ENCODE measurements around the gene PTPA.
A peak's percentile ranks its signal among the peaks of the same experiment; 100 is the strongest.
"Not testable (repeated sequence)": the region's sequence is repeated elsewhere in the genome, so short reads cannot be mapped to it uniquely, and the experiment has no call there.

PTPA gene

DNA sequence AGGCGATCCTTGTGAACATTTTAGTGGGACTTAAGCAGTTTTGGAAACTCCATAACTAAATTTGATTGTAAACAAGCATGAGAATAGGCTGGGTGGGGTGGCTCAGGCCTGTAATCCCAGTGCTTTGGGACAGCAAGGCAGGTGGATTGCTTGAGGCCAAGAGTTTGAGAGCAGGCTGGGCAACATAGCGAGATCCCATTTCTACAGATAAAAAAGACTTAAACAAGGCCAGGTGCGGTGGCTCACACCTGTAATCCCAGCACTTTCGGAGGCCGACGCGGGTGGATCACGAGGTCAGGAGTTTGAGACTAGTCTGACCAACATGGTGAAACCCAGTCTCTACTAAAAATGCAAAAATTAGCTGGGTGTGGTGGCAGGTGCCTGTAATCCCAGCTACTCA is 78.8 kb downstream of the PTPA start:
- not testable (repeated sequence) for H2AFZ ChIP-seq (ENCODE audit: low read length, unreplicated experiment); H3K27me3 ChIP-seq (ENCODE audit: insufficient read depth, low read length); H3K79me2 ChIP-seq (ENCODE audit: control insufficient read depth, insufficient read depth, low read length, unreplicated experiment); H3K4me3 ChIP-seq (ENCODE audit: low read depth, low read length); H3K27ac ChIP-seq (ENCODE audit: low read depth, low read length); H3K36me3 ChIP-seq (ENCODE audit: insufficient read depth, low read length); H3K4me1 ChIP-seq (ENCODE audit: control insufficient read depth, insufficient read depth, low read length, unreplicated experiment)

DNA sequence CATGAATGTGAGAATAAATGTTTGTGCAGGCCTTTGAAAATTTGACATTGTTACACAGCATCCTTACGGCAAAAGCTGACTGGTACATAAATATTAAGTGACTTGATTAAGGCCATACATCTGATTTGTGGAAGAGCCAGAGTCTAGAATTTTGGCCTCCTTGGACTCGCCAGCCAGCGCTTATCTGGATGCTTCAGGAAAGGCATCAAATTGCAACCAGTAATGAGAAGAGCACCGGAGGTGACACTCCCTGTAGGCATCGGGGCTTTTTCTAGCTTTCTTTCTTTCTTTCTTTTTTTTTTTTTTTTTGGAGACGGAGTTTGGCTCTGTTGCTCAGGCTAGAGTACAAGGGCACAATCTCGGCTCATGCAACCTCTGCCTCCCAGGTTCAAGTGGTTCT is 80.0 kb downstream of the PTPA start:
- Histone ChIP-seq H3K36me3 (ENCODE audit: insufficient read depth, low read length) (no peaks in the 10 kb centered on the region), H3K79me2 (ENCODE audit: control insufficient read depth, insufficient read depth, low read length, unreplicated experiment) (no peaks in the 10 kb centered on the region)

DNA sequence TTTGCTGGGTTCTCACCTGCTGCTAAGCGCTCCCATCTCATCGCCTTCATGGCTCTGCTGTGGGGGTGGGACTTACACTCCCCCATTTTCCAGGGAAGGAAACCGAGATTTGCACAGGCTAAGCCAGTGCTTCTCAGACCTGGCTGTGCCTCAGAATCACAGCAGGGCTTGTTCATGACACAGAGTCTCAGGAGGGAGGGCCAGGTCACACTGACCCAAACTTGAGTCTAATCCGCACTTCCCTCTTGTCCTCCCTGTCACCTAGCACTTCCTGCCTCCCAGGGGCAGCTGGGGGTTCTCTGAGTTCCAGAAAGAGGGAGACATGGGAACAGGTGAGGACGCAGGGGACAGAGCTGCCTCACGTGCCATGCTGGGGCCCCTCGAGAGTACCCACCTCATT is 82.4 kb downstream of the PTPA start:
- no peak overlapping the region for H2AFZ ChIP-seq (ENCODE audit: low read length, unreplicated experiment)
- H3K4me1 ChIP-seq (ENCODE audit: control insufficient read depth, insufficient read depth, low read length, unreplicated experiment) = peaks cover 10% of the 10 kb centered on the region
- no peak overlapping the region for H3K27ac ChIP-seq (ENCODE audit: low read depth, low read length)
- no peaks in the 10 kb centered on the region for H3K79me2 ChIP-seq (ENCODE audit: control insufficient read depth, insufficient read depth, low read length, unreplicated experiment)
- H3K27me3 ChIP-seq (ENCODE audit: insufficient read depth, low read length) = peaks cover 6% of the 10 kb centered on the region
- no peak overlapping the region for H3K4me3 ChIP-seq (ENCODE audit: low read depth, low read length)
- H3K36me3 ChIP-seq (ENCODE audit: insufficient read depth, low read length) = no peaks in the 10 kb centered on the region

More for the DNA sequence above, 80.0 kb downstream of the PTPA start:
- Histone ChIP-seq H3K27ac (ENCODE audit: low read depth, low read length) (no peak overlapping the region), H3K27me3 (ENCODE audit: insufficient read depth, low read length) (peaks cover 6% of the 10 kb centered on the region), H3K4me3 (ENCODE audit: low read depth, low read length) (no peak overlapping the region), H2AFZ (ENCODE audit: low read length, unreplicated experiment) (no peak overlapping the region), H3K4me1 (ENCODE audit: control insufficient read depth, insufficient read depth, low read length, unreplicated experiment) (no peaks in the 10 kb centered on the region)

DNA sequence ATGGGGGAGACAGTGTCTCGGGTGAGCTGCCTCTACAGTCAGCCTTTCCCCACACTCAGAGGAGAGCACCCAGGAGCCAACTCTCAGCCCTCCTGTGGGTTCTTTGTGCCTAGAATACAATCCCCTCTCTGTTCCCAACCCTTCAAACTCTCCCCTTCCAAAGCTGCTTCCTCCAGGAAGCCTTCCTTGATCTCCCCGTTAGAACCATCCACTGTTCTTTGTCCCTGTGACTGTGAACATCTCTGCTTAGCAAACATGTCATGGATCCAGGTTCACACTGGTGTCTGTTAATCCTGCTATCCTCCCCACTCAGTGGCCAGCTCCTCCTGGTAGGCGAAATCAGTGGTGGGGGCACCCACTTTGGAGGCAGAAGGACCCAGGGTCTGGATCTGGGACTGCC is 83.0 kb downstream of the PTPA start:
- Histone ChIP-seq H2AFZ (ENCODE audit: low read length, unreplicated experiment) (no peak overlapping the region), H3K27ac (ENCODE audit: low read depth, low read length) (no peak overlapping the region), H3K79me2 (ENCODE audit: control insufficient read depth, insufficient read depth, low read length, unreplicated experiment) (no peaks in the 10 kb centered on the region), H3K36me3 (ENCODE audit: insufficient read depth, low read length) (no peaks in the 10 kb centered on the region), H3K4me1 (ENCODE audit: control insufficient read depth, insufficient read depth, low read length, unreplicated experiment) (peaks cover 11% of the 10 kb centered on the region), H3K27me3 (ENCODE audit: insufficient read depth, low read length) (peaks cover 6% of the 10 kb centered on the region), H3K4me3 (ENCODE audit: low read depth, low read length) (no peak overlapping the region)

DNA sequence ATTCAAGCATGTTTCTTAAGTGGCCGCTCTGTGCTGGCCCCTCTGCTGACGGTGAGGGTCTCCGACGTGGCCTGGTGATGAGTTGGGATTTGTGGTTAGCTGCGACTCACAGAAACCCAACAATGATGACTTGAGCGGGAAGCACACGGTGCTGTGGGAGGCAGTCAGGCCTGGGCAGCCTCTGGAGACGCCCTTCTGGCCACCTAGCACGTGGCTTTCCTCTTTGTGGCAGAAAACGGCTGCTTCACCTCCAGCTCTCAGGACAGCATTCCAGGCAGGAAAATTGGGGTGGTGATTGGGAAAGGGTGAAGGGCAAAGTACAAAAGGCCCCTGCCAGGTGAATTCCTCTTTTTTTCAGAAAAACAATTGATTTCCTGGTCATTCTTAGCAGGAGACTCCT is 84.4 kb downstream of the PTPA start:
- no peak overlapping the region for H3K27ac ChIP-seq (ENCODE audit: low read depth, low read length)
- no peaks in the 10 kb centered on the region for H3K79me2 ChIP-seq (ENCODE audit: control insufficient read depth, insufficient read depth, low read length, unreplicated experiment)
- H3K4me3 ChIP-seq (ENCODE audit: low read depth, low read length) = no peak overlapping the region
- H3K36me3 ChIP-seq (ENCODE audit: insufficient read depth, low read length) = no peaks in the 10 kb centered on the region
- H3K27me3 ChIP-seq (ENCODE audit: insufficient read depth, low read length) = peaks cover 6% of the 10 kb centered on the region
- H2AFZ ChIP-seq (ENCODE audit: low read length, unreplicated experiment) = no peak overlapping the region
- peaks cover 11% of the 10 kb centered on the region for H3K4me1 ChIP-seq (ENCODE audit: control insufficient read depth, insufficient read depth, low read length, unreplicated experiment)

DNA sequence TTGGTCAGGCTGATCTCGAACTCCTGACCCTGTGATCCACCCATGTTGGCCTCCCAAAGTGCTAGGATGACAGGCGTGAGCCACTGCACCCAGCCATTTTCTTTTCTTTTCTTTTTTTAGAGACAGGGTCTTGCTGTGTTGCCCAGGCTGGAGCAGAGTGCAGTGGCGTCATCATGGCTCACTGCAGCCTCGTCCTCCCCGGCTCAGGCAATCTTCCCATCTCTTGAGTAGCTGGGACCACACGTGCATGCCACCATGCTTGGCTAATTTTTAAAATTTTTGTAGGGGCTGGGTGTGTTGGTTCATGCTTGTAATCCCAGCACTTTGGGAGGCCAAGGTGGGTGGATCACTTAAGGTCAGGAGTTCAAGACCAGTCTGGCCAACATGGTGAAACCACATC is 85.8 kb downstream of the PTPA start:
- not testable (repeated sequence) for H2AFZ ChIP-seq (ENCODE audit: low read length, unreplicated experiment); H3K27me3 ChIP-seq (ENCODE audit: insufficient read depth, low read length); H3K79me2 ChIP-seq (ENCODE audit: control insufficient read depth, insufficient read depth, low read length, unreplicated experiment); H3K4me3 ChIP-seq (ENCODE audit: low read depth, low read length); H3K36me3 ChIP-seq (ENCODE audit: insufficient read depth, low read length); H3K27ac ChIP-seq (ENCODE audit: low read depth, low read length)
- H3K4me1 ChIP-seq (ENCODE audit: control insufficient read depth, insufficient read depth, low read length, unreplicated experiment) = peaks cover 11% of the 10 kb centered on the region

DNA sequence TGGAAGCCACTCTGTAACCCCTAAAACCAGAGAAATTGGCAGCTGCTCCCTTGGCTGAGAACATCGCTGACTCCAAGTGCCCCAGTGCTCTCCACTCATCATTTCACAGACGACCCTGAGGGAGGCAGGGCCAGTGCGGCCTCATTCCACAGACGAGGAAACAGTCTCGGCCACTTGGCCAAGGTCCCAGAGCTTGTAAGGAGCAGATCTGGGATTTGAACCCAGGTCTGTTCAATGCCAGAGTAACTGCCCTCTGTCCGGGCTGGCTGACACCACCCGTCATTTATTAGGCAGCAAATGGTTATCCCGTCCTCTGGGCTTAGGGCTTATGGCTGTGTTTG is 86.7 kb downstream of the PTPA start:
- Histone ChIP-seq H3K27me3 (ENCODE audit: insufficient read depth, low read length) (peaks cover 3% of the 10 kb centered on the region), H2AFZ (ENCODE audit: low read length, unreplicated experiment) (peak overlapping the region; percentile 70), H3K4me3 (ENCODE audit: low read depth, low read length) (peak overlapping the region; percentile 48), H3K79me2 (ENCODE audit: control insufficient read depth, insufficient read depth, low read length, unreplicated experiment) (no peaks in the 10 kb centered on the region), H3K27ac (ENCODE audit: low read depth, low read length) (peak overlapping the region; percentile 19; the same call in 1 of the 2 replicates), H3K4me1 (ENCODE audit: control insufficient read depth, insufficient read depth, low read length, unreplicated experiment) (peaks cover 11% of the 10 kb centered on the region), H3K36me3 (ENCODE audit: insufficient read depth, low read length) (no peaks in the 10 kb centered on the region)
